Lower lobe of right lung (tissue), 1 donor: ENCODE data around the gene GMEB2. TPM values are rescaled to one million over a fixed set of nuclear protein-coding genes. Genes with fewer than 3 reads are reported as not detected.

Source experiments
- total RNA-seq: library from RNA; stranded (reverse); fragmentation: NEBNext Ultra II Directional; extraction: Animal tissue kit (Norgen Biotek cat#: 25700); gene quantifications from one replicate; pipeline ENCODE4 v1.2.1, GENCODE V29; 2021
- donor health status: DM: no; HTN: yes; CAD: no; lungs with severe emphysema.

The GMEB2 gene
- total RNA-seq, 1 donor from 2014 or later: 9.7 TPM

Other genes with a start within 250 kb of the GMEB2 start
- not detected for gene KCNQ2, start 154.4 kb downstream of the GMEB2 start, total RNA-seq
- gene EEF1A2, start 128.0 kb downstream of the GMEB2 start, total RNA-seq: 0.77 TPM
- gene PPDPF, start 106.3 kb downstream of the GMEB2 start, total RNA-seq: 305 TPM
- gene PTK6, start 89.7 kb downstream of the GMEB2 start, total RNA-seq: 4.2 TPM
- not detected for gene SRMS, start 79.4 kb downstream of the GMEB2 start, total RNA-seq
- gene FNDC11, start 72.9 kb downstream of the GMEB2 start, total RNA-seq: 1.3 TPM
- gene HELZ2, start 52.9 kb downstream of the GMEB2 start, total RNA-seq: 59.6 TPM
- gene STMN3, start 26.3 kb upstream of the GMEB2 start, total RNA-seq: 12.1 TPM
- 23.8 TPM for gene RTEL1, start 31.2 kb upstream of the GMEB2 start, total RNA-seq
- 5.3 TPM for gene TNFRSF6B, start 69.6 kb upstream of the GMEB2 start, total RNA-seq
- 44.3 TPM for gene ARFRP1, start 80.9 kb upstream of the GMEB2 start, total RNA-seq
- gene ZGPAT, start 80.9 kb upstream of the GMEB2 start, total RNA-seq: 27.2 TPM
- 8.7 TPM for gene LIME1, start 109.6 kb upstream of the GMEB2 start, total RNA-seq
- gene SLC2A4RG, start 112.7 kb upstream of the GMEB2 start, total RNA-seq: 50.5 TPM
- 9.9 TPM for gene ZBTB46, start 204.2 kb upstream of the GMEB2 start, total RNA-seq
- gene ABHD16B, start 234.4 kb upstream of the GMEB2 start, total RNA-seq: not detected
- gene TPD52L2, start 238.2 kb upstream of the GMEB2 start, total RNA-seq: 76.9 TPM